Activated gamma-delta T cell (primary cell): ENCODE results near the gene PLCG2.
"Not testable (repeated sequence)": the region's sequence is repeated elsewhere in the genome, so short reads cannot be mapped to it uniquely, and the experiment has no call there.

ENCODE experiments used
- DNase-seq: peaks from one replicate; lab custom pipeline; 2025; lab: John Stamatoyannopoulos, UW

PLCG2 gene

DNA sequence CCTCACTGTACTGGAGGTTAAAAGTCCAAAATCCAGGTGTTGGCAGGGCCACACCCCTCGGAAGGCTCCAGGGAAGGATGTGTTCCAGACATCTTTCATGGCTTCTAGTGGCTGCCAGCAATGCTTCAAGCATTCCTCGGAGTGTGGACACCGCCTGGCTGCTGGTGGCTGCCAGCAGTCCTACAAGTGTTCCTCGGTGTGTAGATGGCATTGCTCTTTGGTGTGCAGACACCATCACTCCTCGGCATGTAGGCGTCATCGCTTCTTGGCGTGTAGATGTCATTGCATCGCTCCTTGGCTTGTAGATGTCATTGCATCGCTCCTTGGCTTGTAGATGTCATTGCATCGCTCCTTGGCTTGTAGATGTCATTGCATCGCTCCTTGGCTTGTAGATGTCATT lies 98.4 kb downstream of the PLCG2 start:
- DNase-seq: not testable (repeated sequence)

DNA sequence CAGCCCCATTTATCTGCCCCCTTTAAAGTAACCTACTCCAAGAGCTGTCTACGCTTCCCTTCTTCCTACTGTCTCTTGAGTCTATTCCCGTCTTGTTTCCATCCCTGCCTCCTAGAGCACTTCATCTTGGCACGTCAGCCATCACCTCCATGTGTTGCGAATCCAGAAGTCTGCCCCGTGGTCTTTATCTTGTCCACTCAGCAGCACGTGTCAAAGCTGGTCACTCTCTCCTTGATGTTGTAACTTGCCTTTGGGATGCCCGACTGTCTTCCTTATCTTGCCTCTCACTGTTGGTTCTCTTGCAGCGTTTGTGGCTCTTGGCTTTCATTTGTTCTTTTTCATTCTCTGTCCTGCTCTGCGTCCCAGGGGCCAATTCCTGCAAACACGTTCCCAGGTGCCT lies 99.4 kb downstream of the PLCG2 start:
- DNase-seq: no peak

DNA sequence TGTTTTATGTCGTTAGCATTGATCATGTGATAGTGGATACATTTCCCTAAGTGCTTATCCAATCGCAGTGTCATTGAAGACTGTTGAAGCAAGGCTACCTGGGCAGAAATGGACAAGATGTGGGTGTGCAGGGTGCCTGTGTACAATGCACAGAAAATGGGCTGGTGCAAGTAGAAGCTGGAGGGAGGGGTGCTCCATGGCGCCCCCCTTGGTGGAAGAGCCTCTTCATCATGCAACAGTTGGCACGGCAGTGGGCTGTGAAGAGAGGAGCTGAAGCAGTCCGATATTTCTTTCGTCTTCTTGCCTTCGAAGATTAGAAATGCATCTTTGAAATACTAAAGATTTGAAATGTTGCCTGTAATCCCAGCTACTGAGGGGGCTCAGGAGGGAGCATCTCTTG lies 100.5 kb downstream of the PLCG2 start:
- no peak for DNase-seq

DNA sequence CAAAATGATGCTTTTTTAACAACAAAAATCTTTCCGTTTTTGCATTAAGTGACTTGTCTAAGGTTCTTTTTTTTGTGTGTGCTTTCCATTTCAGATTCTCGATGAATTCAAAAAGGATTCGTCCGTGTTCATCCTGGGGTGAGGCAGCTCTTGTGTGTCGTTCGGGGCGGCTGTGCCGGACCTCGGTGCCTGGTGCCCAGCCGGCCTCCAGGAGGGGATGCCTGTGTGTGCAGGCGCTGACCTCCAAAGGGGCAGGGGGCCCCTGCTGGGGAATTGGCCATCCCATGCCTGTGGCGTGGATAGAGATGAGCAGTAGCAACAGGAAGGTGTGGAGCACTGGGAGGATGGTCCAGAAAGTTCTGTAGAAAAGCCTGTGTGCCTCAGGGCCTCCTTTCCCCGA lies 101.7 kb downstream of the PLCG2 start:
- DNase-seq: no peak

DNA sequence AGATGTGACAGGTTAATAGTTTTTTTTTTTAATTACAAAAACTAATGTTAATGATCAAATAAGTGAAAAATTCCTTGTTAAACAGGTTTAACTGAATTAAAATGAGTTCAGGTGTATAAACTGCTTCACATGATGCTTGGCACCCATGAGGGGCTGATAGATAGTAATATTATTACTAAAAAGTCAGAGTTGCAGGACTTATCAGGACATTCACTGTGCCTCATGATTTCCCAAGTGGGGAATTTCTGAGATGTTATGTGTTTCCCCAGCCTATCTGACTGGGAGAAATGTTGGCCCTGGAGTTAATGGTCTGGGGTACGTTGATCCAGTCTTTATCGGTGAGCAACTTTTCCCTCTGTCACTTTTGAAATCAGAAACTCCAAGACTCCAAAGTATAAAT lies 102.1 kb downstream of the PLCG2 start:
- DNase-seq: no peak

DNA sequence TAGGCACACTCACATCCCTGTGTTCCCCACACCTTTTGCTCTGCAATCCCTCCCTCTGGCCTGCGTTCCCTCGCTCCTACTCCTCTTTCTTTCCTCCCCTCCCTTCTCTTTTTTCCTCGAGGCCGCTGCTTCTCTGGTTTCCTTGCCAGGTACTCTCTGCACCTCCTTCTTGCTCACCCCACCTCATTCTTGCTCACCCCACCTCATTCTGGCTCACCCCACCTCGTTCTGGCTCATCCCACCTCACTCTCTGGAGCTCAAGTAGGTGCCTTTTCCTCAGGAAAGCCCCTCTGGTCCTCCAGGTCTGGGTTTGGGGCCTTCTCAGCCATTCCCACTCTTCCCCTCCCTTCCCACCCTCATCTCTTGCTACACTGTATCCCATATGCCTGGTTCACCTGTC lies 103.5 kb downstream of the PLCG2 start:
- DNase-seq: no peak

DNA sequence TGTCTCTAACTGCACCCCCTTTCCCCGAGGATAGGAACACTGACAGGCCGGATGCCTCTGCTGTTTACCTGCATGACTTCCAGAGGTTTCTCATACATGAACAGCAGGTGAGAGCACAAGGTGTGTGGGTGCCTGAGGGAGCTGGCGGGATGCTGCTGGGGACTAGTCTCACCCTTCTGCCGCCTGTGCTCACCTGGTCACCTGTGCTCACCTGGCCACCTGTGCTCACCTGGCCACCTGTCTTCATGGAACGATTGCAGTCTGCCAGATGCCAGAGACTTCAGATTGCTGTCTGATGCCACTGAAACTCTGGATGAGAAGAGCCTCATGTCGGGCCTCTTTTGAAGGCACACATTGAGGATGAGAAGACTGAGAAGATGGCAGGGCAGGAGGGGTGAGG lies 104.1 kb downstream of the PLCG2 start:
- no peak for DNase-seq

DNA sequence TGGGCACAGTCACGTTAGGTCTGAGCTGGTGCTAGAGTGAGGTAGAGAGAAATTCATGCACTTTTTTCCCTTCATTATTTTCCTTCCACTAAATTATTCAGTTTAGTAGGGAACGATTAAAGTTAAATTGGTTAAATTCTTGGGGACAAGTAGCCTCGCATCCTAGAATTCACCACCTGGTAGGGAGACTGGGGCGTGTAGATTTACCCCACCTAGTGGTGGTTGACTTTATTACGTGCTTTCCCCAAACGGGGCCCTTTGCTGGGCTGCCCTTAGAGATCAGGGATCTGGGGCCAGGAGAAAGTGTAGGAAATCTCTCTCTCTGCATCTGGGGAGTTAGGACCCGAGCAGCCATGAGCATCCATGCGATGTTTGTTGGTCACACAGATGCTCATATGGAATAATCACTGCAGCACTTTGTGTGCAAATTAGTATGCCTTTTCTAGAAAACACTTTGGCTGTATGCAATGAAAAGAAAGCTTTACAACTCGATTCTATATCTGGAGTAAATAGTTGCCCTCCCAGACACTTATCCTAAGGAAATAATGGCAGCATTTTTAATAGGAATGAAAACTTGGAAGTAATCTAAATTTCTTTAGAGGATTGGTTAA lies 107.0 kb downstream of the PLCG2 start:
- DNase-seq: no peak

DNA sequence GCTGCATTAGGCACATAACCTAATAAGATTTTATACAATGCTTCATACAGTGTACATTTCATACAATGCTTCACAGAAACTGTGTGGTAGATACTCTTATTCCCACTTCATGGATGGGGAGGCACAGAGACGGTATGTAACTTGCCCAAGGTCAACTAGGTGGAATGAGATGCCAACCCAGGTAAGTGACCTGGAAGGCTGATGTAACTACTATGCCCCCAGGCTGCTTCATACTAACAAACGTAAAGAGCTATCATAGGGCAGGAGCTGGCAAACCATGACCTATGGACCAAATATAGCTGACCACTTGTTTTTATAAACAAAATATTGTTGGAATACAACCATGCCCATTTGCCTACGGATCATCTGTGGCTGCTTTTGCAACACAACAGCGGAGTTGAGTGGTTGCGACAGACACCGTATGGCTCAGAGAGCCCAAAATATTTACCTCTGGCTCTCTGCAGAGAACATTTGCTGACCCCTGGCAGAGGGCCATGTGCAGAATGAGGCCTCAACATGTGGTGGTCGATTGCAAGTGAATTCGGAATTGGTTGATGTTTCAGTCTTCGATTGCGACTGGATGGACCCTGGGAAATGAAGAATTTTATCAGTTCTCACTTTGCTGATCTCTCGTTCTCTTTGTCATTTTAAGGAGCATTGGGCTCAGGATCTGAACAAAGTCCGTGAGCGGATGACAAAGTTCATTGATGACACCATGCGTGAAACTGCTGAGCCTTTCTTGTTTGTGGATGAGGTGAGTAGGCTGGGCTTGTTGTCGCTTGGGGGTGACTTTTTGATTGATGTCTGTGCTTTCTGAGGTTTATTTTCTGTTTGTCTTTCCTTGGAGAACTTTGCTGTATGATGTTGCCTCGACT lies 109.7 kb downstream of the PLCG2 start:
- no peak for DNase-seq

DNA sequence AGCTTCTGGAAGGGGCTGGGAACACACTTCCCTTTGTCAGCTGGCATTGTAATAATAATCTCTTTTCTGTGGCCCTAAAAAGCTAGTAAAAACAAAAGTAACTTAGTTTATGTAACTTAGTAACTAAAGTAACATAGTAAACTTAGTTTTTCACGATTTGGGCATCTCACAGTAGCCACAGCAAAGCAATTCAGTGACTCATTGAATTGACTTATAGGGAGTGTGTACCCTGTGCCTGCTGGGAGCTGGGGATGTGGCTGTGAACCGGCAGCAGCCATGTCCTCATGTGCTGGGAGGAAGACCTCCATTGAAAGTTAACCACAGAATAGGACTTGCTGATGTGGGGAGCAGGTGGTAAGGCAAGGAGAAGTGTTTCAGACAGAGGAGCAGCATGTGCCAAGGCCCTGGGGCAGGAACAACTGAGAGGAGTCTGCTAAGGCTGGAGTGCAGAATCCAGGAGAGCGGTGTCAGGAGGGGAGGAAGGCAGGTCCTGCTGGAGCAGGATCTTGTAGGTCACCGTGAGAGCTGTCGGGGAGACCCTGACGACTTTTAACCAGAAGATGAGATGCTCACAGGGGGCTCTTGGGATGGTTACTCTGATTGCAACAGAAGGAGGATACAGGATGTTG lies 112.8 kb downstream of the PLCG2 start:
- DNase-seq: no peak

DNA sequence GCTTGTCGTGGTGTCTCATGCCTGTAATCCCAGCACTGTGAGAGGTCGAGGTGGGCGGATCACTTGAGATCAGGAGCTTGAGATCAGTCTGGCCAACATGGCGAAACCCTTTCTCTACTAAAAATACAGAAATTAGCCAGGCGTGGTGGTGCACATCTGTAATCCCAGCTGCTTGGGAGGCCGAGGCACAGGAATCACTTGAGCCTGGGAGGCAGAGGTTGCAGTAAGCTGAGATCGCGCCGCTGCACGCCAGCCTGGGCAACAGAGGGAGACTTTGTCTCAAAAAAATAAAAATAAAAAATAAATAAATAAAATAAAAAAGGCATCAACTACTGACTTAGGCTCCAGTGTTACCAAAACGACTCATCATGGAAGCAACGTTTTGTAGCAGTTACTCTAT lies 115.5 kb downstream of the PLCG2 start:
- no peak for DNase-seq

DNA sequence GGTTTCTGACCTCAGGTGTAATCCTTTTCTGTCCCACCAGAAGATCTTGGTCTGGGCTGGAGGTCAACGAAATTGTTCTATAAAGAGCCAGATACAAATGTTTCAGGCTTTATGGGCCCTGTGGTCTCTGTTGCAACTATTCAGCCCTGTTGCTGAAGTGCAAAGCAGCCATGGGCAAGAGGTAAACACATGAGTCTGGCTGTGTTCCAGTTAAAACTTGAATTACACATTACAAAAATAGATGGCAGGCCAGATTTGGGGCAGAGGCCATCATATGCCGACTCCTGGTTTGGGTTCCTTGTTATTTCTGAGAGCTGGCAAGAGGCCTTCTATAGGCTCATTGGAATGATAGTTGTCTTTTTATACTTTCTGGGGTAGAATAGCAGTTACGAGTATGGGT lies 117.8 kb downstream of the PLCG2 start:
- no peak for DNase-seq

DNA sequence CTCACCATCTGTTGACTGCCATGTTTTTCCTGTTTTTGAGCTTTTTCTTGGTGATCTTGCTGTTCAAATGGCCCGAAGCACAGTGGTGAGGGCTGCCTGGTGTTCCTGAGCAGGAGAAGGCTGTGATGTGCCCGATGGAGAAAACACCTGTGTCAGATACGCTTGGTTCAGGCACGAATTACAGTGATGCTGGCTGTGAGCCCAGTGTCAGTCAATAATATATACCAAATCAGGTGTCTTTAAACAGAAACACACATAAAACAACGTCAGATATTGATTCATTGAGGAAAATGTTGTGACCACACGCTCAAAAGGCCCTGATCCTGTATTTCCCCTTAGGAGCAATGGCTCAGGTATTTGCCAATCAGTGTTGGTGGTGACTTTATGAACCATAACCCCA lies 120.5 kb downstream of the PLCG2 start:
- no peak for DNase-seq

DNA sequence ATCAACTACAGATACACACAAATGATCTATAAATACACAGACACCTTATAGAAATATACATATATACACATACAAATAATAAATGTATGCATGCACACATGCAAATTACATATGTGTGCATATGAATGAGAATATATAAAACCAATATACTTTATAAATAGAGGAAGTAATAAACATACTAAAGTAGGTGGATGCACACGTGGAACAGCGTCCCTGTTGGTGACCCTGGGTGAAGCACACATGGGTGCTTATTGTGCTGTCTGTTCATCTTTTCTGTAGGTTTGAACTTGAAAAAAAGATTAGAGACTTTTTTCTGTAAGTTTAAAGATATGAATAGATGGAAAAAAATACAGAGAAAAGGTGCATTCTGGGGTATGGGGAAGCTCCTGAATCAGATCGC lies 120.9 kb downstream of the PLCG2 start:
- DNase-seq: no peak

DNA sequence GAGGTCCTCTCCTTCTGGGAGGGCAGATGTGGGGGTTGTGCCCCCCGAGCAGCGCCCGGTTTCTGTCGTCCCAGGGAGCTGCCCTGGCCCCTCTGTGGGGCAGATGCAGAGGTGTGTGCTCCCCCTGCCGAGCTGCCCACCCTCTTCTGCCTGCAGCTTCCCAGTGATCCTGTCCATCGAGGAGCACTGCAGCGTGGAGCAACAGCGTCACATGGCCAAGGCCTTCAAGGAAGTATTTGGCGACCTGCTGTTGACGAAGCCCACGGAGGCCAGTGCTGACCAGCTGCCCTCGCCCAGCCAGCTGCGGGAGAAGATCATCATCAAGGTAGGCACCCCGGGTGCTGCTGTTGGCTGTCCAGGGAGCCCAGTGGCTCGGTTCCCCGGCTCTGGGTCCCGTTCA lies 121.4 kb downstream of the PLCG2 start:
- no peak for DNase-seq

DNA sequence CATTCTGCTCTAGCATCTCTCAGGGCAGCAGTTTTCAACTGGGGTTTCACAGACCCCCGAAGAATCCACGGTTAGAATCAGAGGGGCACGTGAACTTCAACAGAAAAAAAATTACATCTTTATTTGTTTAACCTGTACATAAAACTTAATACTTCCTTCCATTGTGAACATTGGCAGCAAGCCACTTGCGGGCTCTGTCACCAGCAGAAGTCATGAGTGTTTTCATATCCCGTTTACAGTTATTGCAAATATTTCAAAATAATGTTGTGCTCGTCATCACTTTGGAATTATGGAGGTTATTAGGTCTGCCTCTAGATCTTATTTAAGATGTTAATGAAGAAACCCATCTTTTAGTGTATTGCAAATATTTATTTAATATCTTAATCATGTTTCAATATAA lies 122.4 kb downstream of the PLCG2 start:
- DNase-seq: no peak

DNA sequence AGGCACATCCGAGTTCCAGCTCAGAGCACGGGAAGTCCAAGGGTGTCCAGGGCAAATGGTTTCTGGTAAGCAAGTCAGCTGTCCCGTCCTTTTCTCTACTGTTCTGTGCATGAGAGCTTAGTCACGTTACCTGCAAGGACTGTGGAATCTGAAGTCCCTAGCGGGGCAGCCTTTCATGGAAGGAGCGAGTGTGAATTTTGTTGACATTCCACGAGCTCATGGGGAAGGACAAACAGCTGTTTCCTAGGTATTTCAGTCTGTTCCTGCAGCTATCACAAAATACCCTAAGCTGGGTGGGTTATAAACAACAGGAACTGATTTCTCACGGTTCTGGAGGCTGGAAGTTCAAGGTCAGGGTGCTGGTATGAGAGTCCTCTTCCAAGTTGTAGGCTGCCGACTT lies 122.9 kb downstream of the PLCG2 start:
- DNase-seq: no peak

DNA sequence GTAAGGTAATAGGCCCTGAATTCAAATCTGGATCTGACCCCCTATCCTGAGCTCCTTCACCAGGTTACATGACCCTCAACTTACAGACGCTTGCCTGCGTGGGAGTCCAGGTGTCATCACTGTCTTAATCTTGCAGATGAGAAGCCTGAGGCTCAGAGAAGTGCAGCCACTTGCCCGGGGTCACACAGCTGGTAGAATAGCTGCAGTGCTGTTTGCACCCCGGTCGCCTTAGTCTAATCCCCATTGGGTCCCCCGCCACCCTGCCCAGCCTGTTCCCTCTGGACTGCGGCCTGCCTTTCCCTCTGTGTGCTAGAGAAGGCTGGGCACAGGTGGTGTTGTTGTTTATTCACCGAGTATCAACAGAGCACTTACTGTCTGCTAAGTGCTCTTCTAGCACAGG lies 125.2 kb downstream of the PLCG2 start:
- DNase-seq: no peak

DNA sequence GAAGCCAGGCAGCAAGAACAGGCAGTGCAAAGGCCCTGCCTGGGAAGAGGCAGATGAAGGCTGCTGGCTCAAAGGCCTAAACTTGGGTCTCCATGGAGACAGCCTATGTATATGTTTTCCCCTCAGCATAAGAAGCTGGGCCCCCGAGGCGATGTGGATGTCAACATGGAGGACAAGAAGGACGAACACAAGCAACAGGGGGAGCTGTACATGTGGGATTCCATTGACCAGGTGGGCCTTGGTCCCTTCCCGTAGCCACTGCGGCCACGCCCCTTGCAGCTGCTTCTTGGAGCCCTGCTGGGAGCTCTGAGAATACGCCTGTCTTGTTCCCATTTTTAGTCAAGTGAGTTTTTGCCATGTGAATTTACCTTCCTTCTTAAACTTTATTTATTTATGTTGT lies 126.2 kb downstream of the PLCG2 start:
- no peak for DNase-seq

DNA sequence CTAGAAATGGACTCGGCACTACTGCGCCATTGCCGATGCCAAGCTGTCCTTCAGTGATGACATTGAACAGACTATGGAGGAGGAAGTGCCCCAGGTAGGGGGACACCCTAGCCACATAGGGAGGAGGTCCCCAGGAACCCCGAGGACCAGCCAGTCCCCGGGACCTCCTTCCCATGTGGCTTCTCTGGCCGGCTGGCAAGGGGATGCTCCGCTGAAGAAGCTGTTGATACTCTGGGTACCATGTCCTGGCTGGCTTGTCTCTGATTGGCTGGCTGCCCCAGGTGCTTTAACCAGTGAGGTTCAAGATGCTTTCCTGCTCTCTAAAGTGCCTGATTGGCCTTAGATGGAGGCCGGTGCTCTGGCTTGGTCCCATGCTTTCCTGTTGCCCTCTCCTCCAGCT lies 128.6 kb downstream of the PLCG2 start:
- no peak for DNase-seq

DNA sequence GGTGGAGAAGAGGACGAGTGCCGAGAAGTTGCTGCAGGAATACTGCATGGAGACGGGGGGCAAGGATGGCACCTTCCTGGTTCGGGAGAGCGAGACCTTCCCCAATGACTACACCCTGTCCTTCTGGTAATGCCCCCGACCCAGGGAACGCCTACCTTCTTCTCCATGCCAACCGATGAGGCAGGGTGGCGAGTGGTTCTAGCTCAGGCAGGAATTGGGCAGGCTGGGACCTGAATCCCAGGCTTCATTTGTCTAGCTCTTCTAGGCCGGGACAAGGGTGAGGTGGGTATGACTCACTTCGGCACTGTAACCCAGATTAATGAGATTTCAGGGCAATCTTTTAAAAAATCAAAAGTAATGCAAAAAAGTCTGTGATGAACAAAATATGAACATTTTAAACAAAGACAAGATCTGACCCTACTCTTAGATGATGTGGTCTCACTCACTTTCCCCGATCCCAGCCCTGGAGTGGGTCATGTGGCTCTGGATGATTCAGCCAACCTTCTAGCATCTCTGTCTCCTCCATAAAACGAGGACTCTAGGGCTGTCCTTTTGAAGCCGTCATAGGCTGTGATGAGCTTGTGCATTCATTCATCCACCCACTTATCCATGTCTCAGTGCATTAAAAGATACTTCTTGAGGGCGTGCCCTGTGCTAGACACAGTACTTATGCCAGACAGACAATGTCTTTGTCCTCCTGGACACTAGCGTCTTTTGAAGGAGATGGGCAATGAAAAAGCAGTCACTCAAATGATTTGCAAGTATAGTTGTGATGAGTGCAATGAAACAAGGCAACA lies 129.6 kb downstream of the PLCG2 start:
- no peak for DNase-seq

DNA sequence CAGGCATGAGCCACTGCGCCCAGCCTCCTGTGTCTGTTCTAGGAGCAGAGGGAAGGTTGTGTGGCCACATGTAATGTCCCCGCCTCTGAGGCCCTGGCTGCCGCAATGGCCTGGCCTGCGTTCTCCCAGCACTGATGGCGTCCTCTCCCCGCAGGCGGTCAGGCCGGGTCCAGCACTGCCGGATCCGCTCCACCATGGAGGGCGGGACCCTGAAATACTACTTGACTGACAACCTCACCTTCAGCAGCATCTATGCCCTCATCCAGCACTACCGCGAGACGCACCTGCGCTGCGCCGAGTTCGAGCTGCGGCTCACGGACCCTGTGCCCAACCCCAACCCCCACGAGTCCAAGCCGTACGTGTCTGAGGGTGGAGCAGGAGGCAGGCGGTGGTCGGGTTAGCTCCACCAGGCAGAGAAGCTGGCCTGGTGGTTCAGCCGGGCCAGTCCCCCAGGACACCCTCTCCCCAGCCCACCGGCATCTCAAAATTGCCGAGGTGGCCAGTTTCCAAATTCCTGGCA lies 131.3 kb downstream of the PLCG2 start:
- no peak for DNase-seq
